GM10248 (cell line): ENCODE measurements around the gene PREX1.
A peak's percentile ranks its signal among the peaks of the same experiment; 100 is the strongest.

Experiments used
- CTCF ChIA-PET: fragments of 300-600 bp; sonication (Branson Sonifier 250); formaldehyde crosslinking; extraction: SDS; loops from one replicate; lab custom pipeline; 2021; ENCODE audit warnings: antibody characterized with exemption; lab: Yijun Ruan, JAX
- POLR2A ChIA-PET: fragments of 350-650 bp; sonication (Branson Sonifier 250); formaldehyde crosslinking; extraction: SDS; loops from one replicate; lab custom pipeline; 2020; ENCODE audit warnings: antibody characterized with exemption; lab: Yijun Ruan, JAX
- DNase-seq: peaks from one replicate; pipeline ENCODE4 v3.0.0; 2012; ENCODE audit errors: extremely low spot score
- TF ChIP-seq, protein P1 (sequence below): IDR thresholded peaks from 2 replicates; pipeline ENCODE4 v1.5.1; 2012; ENCODE audit warnings: mild to moderate bottlenecking, low read depth; ENCODE audit errors: extremely low read depth, missing control alignments, control extremely low read depth

The PREX1 gene

DNA sequence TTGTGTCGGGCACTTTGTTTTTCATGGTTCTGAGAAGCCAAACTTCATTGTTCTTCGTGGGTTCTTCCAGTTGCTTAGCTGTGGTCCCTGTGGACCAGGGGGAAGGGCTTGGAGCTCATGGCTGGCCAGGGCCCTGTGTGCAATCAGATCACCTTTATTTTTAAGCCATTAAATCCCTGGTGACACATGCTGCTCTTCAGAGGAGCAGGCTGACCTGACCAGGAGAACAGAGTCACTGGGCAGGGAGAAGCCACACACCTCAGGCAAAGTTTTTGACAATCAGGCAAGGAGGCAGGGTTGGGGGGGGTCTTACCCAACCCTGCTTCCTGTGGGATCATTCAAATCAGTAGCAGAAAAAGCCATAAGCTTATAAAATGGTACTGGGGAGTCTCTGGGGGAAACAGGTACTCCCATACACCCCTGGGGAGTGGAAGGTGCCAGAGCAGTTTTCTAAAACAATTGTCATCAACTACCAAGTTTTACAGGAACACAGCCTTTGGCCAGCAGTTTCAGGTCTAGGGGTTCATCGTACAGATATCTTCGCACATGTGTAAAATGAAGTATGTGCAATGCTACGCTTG lies 37.0 kb upstream of the PREX1 start:
- POLR2A ChIA-PET: no interaction called here
- DNase-seq: no peak
- TF ChIP-seq, protein P1, sequence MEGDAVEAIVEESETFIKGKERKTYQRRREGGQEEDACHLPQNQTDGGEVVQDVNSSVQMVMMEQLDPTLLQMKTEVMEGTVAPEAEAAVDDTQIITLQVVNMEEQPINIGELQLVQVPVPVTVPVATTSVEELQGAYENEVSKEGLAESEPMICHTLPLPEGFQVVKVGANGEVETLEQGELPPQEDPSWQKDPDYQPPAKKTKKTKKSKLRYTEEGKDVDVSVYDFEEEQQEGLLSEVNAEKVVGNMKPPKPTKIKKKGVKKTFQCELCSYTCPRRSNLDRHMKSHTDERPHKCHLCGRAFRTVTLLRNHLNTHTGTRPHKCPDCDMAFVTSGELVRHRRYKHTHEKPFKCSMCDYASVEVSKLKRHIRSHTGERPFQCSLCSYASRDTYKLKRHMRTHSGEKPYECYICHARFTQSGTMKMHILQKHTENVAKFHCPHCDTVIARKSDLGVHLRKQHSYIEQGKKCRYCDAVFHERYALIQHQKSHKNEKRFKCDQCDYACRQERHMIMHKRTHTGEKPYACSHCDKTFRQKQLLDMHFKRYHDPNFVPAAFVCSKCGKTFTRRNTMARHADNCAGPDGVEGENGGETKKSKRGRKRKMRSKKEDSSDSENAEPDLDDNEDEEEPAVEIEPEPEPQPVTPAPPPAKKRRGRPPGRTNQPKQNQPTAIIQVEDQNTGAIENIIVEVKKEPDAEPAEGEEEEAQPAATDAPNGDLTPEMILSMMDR: no peak
- CTCF ChIA-PET: interaction anchor here (1.0 to 3.3 kb wide), 4 partner anchors 12 to 245 kb away, joined by 3 to 12 read pairs (median 8); no protein-coding TSS in a partner anchor

DNA sequence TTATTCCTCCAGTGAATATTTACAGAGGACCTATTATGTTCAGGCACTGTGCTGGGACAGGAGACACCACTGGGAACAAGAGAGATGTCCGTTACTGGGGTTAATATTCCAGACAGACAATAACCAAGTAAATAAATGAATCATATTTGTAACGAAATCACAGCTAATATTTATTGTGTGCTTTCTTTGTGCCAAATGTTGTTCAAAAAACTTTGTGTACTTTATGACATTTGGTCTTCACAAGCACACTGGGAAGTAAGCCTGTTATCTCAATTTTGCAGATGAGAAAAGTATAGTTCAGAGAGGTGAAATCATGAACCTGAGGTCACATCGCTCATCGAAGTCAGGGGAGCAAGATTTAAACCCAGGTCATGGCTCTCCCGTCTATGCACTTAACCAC lies 36.5 kb upstream of the PREX1 start:
- TF ChIP-seq, protein P1: no peak
- CTCF ChIA-PET: interaction anchor here (1.0 to 1.6 kb wide), 3 partner anchors 41 to 244 kb away, joined by 3 to 12 read pairs (median 5); no protein-coding TSS in a partner anchor
- no peak for DNase-seq
- POLR2A ChIA-PET: no interaction called here

DNA sequence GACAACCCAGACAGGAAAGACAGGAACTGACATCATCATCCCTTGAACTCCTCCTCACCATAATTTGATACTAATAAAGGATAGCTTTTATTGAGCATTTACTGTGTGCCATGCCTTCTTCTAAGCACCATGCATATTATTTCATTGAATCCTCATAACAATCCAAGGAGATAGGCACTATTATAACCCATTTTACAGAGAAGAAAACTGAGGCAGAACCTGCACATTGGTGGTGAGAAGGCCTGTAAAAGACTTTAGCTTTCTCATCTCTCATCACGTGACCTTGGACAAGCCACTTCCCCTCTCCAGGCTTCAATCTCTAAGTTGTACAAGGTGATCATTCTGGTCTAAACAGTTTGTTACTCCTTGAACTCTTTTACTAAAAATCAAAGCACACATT lies 34.5 kb upstream of the PREX1 start:
- DNase-seq: no peak
- TF ChIP-seq, protein P1: no peak
- ChIA-PET CTCF (interaction anchor here (0.8 to 1.4 kb wide), 4 partner anchors 13 to 205 kb away, joined by 3 to 4 read pairs (median 3); no protein-coding TSS in a partner anchor), POLR2A (no interaction called here)

DNA sequence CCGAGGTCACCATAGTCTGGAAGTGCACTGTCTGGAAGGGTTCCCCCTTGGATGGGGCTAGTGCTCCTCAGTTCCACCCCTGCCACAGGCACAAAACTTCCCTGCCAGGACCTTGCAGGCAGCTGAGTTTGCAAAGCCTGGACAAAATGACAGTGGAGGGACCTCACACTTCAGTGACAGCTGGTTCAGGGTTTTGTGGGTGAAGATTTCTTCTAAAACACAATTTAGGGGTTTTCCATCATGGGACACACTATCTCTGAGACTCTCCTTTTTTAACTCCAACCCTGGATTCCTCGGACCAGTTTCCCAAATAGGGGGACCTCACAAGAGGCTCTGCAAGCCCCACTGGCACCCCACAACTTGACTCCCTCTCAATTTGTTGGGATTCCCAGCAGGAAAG lies 33.6 kb upstream of the PREX1 start:
- TF ChIP-seq, protein P1: no peak
- POLR2A ChIA-PET: no interaction called here
- peak; percentile 44 for DNase-seq
- CTCF ChIA-PET: interaction anchor here (0.8 to 1.5 kb wide), 5 partner anchors 11 to 158 kb away, joined by 3 to 4 read pairs (median 3); no protein-coding TSS in a partner anchor

DNA sequence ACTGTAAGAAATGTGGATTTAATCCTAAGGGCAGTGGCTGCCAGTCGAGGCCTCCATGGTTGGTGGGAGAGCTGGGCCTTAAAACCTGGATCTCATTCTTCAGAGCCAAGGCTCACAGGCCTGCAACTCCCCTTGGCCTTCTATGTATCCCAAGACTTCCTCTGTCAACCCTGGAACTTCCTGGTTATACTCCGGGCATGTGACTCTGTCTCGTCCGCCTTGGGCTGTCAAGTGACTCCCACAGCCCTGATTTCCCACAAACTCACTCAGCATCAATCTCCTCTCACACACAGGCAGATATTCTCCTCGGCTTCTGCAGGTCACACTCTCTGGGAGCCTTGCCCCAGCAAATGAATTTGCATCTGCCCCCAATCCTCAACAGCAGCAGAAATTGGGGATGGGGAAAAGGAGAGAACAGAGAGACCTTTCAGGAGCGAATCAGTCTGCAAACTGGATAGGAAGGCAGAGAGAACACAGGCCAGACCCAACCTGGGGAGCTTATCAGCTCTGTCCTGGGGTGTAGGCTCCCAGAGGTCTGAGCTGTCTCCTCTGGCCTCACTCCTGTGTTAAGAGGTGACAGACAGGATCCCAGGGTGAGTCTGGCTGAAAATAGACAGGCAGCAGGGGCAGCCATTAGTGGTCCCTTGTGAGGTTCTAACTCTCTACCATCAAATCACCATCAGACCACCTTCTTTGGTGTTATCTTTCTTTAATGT lies 30.4 kb upstream of the PREX1 start:
- TF ChIP-seq, protein P1: no peak
- no peak for DNase-seq
- CTCF ChIA-PET: interaction anchor here (0.8 to 1.5 kb wide), 5 partner anchors 8 to 201 kb away, joined by 3 to 4 read pairs (median 3); no protein-coding TSS in a partner anchor
- POLR2A ChIA-PET: interaction anchor here (1.1 kb wide), 1 partner anchor 57 kb away, joined by 3 read pairs; no protein-coding TSS in a partner anchor

DNA sequence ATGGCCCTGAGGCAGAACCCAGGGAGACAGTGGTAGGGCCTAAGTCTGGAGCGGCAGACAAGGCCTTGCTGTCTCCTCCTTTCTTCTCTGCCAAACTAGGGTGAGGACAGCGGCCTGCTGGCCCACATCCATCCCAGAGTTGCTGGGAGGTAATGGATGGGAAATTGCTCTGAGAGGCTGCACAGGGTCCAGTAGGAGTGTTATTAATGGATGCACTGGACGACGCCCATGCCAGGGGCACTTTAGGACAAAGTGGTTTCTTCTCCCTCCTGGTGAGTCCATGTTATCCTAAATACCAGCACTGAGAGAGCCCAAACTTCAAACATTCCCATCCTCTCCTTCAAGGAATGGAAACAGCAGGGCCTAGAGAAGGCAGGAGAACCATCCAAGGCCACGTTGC lies 28.3 kb upstream of the PREX1 start:
- no peak for DNase-seq
- ChIA-PET POLR2A (no interaction called here), CTCF (no interaction called here)
- TF ChIP-seq, protein P1: no peak
